ENCODE data around the gene C15orf62. TPM values are rescaled to one million over a fixed set of nuclear protein-coding genes. Genes with fewer than 3 reads are reported as not detected.
A peak's percentile ranks its signal among the peaks of the same experiment; 100 is the strongest.

The C15orf62 gene
- polyA plus RNA-seq, 1 of the 3 experiments (the other 2 are of a cell fraction): not detected

DNA sequence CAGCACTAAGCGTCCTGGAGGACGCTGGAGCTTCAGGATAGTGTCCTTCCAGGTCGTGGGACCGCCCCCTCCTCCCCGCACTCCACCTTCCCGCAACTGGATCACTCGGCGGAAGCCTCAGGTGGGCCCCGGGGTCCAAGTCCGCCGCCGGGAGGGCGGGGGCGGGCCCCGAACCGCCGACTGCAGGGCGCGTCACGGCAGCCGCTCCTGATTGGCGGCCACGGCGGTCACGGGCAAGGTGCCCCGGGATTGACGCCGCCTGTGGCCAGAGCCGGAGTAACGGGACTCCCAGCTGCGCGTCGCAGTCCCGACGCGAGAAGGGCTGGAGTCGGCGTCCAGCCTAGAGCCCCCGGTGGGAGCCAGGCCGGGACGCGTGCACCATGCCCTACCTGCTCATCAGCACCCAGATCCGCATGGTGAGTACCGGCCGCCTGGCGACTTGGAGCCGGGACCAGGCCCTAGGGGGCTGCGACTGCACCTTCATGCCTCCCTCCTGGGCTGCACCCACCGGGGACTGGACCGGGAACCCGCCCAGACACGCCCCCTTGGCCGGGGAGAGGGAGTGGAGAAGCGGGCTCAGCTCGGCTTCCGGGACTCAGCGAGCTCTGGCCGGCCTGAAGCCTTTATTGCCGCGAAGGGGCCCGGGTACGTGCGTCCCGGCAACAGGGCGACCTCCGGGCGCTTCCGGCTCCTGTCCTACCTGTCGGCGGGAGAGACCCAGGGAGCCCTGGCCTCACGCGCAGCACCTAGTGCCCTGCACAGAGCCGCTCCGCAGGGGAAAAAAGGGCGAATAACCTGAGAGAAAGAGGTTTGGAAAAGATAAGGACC is 5.8 kb upstream of the C15orf62 start, which contains the start of gene GCHFR:
TSS of gene GCHFR (plus strand) at position 268 of the 828 bp plus-strand sequence. CDS start at position 381, 113 bp downstream.
- peak; percentile 67 for DNase-seq
- Histone ChIP-seq H3K4me1 (ENCODE audit: control insufficient read depth in 1 of 2, insufficient read depth in 2 of 2, low read depth in 1 of 2, low read length in 1 of 2) (peaks cover 32 to 53% of the 10 kb centered on the region in 2 experiments; a peak in 3 of 4 replicates), H2AFZ (ENCODE audit: low read depth) (no peak within 1 kb of the TSS; the same call in 1 of the 2 replicates), H3K9ac (no peak within 1 kb of the TSS), H4K20me1 (ENCODE audit: insufficient read depth) (no peaks in the 10 kb centered on the region), H3K4me3 (ENCODE audit: low read depth in 2 of 2, low read length in 1 of 2) (no peak within 1 kb of the TSS; a peak in 1 of 4 replicates), H3K4me2 (peak within 1 kb of the TSS; percentile 37; the same call in 1 of the 2 replicates), H3F3A (replicated peaks; ENCODE audit: insufficient read depth) (peaks cover 12% of the 10 kb centered on the region), H3K27ac (ENCODE audit: low read depth in 2 of 2, low read length in 1 of 2) (peak within 1 kb of the TSS in 1 of 2 experiments; percentile 34; a peak in 1 of 4 replicates), H3K79me2 (ENCODE audit: insufficient read depth) (no peaks in the 10 kb centered on the region), H3K9me2 (no peaks in the 10 kb centered on the region), H3K36me3 (replicated peaks in 1 of 2; ENCODE audit: control insufficient read depth in 1 of 2, insufficient read depth in 2 of 2, low read length in 1 of 2) (peaks cover 0 to 4% of the 10 kb centered on the region in 2 experiments), H3K9me3 (no peaks in the 10 kb centered on the region), H3K27me3 (ENCODE audit: insufficient read depth) (no peaks in the 10 kb centered on the region)
- POLR2A ChIA-PET: no interaction called here
- 59% methylated on average over 27 of the region's 75 CpGs for WGBS (ENCODE audit: low lambda C conversion rate)
- TF ChIP-seq SIN3A (IDR thresholded peaks at IDR 0.05; ENCODE audit: borderline replicate concordance, low read depth, low read length) (no peak), SMC3 (IDR thresholded peaks at IDR 0.05; ENCODE audit: low read depth, low read length) (no peak), GATA2 (CRISPR knock-in tag; IDR thresholded peaks at IDR 0.05) (no peak), EZH2phosphoT487 (IDR thresholded peaks at IDR 0.05; ENCODE audit: borderline replicate concordance, low read depth) (no peak), FOSL2 (IDR thresholded peaks at IDR 0.05; ENCODE audit: borderline replicate concordance, low read depth) (no peak), CHD2 (IDR thresholded peaks at IDR 0.05; ENCODE audit: low read length, partially characterized antibody) (no peak), TEAD4 (IDR thresholded peaks at IDR 0.05; ENCODE audit: borderline replicate concordance, insufficient read depth) (no peak), RCOR1 (IDR thresholded peaks at IDR 0.05; ENCODE audit: low read length) (no peak), RXRA (IDR thresholded peaks at IDR 0.05; ENCODE audit: borderline replicate concordance, low read depth) (no peak), FOXM1 (IDR thresholded peaks at IDR 0.05; ENCODE audit: low read depth) (no peak), RFX5 (IDR thresholded peaks at IDR 0.05; ENCODE audit: low read length) (no peak), FOXJ3 (CRISPR knock-in tag; IDR thresholded peaks at IDR 0.05) (no peak), TAF1 (IDR thresholded peaks at IDR 0.05; ENCODE audit: borderline replicate concordance, low read depth, low read length) (no peak)
- TF ChIP-seq, protein P1, sequence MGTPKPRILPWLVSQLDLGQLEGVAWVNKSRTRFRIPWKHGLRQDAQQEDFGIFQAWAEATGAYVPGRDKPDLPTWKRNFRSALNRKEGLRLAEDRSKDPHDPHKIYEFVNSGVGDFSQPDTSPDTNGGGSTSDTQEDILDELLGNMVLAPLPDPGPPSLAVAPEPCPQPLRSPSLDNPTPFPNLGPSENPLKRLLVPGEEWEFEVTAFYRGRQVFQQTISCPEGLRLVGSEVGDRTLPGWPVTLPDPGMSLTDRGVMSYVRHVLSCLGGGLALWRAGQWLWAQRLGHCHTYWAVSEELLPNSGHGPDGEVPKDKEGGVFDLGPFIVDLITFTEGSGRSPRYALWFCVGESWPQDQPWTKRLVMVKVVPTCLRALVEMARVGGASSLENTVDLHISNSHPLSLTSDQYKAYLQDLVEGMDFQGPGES (IDR thresholded peaks at IDR 0.05; ENCODE audit: low read depth, low read length): no peak
- TF ChIP-seq, protein P2, sequence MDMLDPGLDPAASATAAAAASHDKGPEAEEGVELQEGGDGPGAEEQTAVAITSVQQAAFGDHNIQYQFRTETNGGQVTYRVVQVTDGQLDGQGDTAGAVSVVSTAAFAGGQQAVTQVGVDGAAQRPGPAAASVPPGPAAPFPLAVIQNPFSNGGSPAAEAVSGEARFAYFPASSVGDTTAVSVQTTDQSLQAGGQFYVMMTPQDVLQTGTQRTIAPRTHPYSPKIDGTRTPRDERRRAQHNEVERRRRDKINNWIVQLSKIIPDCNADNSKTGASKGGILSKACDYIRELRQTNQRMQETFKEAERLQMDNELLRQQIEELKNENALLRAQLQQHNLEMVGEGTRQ (IDR thresholded peaks at IDR 0.05; ENCODE audit: borderline replicate concordance, low read depth, low read length): no peak
- TF ChIP-seq, protein P3, sequence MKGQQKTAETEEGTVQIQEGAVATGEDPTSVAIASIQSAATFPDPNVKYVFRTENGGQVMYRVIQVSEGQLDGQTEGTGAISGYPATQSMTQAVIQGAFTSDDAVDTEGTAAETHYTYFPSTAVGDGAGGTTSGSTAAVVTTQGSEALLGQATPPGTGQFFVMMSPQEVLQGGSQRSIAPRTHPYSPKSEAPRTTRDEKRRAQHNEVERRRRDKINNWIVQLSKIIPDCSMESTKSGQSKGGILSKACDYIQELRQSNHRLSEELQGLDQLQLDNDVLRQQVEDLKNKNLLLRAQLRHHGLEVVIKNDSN (IDR thresholded peaks at IDR 0.05; ENCODE audit: borderline replicate concordance, low read depth): no peak
- TF ChIP-seq, protein P4, sequence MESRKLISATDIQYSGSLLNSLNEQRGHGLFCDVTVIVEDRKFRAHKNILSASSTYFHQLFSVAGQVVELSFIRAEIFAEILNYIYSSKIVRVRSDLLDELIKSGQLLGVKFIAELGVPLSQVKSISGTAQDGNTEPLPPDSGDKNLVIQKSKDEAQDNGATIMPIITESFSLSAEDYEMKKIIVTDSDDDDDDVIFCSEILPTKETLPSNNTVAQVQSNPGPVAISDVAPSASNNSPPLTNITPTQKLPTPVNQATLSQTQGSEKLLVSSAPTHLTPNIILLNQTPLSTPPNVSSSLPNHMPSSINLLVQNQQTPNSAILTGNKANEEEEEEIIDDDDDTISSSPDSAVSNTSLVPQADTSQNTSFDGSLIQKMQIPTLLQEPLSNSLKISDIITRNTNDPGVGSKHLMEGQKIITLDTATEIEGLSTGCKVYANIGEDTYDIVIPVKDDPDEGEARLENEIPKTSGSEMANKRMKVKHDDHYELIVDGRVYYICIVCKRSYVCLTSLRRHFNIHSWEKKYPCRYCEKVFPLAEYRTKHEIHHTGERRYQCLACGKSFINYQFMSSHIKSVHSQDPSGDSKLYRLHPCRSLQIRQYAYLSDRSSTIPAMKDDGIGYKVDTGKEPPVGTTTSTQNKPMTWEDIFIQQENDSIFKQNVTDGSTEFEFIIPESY (IDR thresholded peaks at IDR 0.05; ENCODE audit: borderline replicate concordance, low read depth): no peak
- TF ChIP-seq, protein P5, sequence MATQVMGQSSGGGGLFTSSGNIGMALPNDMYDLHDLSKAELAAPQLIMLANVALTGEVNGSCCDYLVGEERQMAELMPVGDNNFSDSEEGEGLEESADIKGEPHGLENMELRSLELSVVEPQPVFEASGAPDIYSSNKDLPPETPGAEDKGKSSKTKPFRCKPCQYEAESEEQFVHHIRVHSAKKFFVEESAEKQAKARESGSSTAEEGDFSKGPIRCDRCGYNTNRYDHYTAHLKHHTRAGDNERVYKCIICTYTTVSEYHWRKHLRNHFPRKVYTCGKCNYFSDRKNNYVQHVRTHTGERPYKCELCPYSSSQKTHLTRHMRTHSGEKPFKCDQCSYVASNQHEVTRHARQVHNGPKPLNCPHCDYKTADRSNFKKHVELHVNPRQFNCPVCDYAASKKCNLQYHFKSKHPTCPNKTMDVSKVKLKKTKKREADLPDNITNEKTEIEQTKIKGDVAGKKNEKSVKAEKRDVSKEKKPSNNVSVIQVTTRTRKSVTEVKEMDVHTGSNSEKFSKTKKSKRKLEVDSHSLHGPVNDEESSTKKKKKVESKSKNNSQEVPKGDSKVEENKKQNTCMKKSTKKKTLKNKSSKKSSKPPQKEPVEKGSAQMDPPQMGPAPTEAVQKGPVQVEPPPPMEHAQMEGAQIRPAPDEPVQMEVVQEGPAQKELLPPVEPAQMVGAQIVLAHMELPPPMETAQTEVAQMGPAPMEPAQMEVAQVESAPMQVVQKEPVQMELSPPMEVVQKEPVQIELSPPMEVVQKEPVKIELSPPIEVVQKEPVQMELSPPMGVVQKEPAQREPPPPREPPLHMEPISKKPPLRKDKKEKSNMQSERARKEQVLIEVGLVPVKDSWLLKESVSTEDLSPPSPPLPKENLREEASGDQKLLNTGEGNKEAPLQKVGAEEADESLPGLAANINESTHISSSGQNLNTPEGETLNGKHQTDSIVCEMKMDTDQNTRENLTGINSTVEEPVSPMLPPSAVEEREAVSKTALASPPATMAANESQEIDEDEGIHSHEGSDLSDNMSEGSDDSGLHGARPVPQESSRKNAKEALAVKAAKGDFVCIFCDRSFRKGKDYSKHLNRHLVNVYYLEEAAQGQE (IDR thresholded peaks at IDR 0.05; ENCODE audit: low read depth, low read length): no peak
- TF ChIP-seq, protein P6, sequence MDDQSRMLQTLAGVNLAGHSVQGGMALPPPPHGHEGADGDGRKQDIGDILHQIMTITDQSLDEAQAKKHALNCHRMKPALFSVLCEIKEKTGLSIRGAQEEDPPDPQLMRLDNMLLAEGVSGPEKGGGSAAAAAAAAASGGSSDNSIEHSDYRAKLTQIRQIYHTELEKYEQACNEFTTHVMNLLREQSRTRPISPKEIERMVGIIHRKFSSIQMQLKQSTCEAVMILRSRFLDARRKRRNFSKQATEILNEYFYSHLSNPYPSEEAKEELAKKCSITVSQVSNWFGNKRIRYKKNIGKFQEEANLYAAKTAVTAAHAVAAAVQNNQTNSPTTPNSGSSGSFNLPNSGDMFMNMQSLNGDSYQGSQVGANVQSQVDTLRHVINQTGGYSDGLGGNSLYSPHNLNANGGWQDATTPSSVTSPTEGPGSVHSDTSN (IDR thresholded peaks at IDR 0.05): no peak
- CTCF ChIA-PET: interaction anchor here (0.9 to 31.8 kb wide), 4 partner anchors 19 to 110 kb away, joined by 3 to 555 read pairs (median 62); partner anchors contain the start of genes RHOV and RMDN3

Measured in SK-N-SH (cell line).